ENCODE measurements around the gene ATP10D.

- TF ChIP-seq, protein P1, sequence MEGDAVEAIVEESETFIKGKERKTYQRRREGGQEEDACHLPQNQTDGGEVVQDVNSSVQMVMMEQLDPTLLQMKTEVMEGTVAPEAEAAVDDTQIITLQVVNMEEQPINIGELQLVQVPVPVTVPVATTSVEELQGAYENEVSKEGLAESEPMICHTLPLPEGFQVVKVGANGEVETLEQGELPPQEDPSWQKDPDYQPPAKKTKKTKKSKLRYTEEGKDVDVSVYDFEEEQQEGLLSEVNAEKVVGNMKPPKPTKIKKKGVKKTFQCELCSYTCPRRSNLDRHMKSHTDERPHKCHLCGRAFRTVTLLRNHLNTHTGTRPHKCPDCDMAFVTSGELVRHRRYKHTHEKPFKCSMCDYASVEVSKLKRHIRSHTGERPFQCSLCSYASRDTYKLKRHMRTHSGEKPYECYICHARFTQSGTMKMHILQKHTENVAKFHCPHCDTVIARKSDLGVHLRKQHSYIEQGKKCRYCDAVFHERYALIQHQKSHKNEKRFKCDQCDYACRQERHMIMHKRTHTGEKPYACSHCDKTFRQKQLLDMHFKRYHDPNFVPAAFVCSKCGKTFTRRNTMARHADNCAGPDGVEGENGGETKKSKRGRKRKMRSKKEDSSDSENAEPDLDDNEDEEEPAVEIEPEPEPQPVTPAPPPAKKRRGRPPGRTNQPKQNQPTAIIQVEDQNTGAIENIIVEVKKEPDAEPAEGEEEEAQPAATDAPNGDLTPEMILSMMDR (IDR thresholded peaks at IDR 0.05) = no peak
- TF ChIP-seq POLR2AphosphoS5 (IDR thresholded peaks at IDR 0.05; ENCODE audit: insufficient read depth in 1 of 2, low read depth in 1 of 2) = no peak
These were observed 9.0 kb downstream of the ATP10D start for GRCh38 chr4:47494124-47494430.
